Endodermal cell (in vitro differentiated cells): ENCODE measurements around the gene LDAH. TPM values are rescaled to one million over a fixed set of nuclear protein-coding genes. Genes with fewer than 3 reads are reported as not detected.
A peak's percentile ranks its signal among the peaks of the same experiment; 100 is the strongest.

ENCODE experiments used
- DNase-seq: peaks from one replicate; pipeline ENCODE4 v3.0.0-alpha.2; 2017
- H3K27ac ChIP-seq: 2 replicates; pipeline ENCODE4 v1.5.1; 2013; ENCODE audit warnings: mild to moderate bottlenecking, low read depth, low read length, moderate library complexity
- H3K27me3 ChIP-seq: 2 replicates; pipeline ENCODE4 v1.6.1; 2013; ENCODE audit warnings: mild to moderate bottlenecking, low read length, moderate library complexity; ENCODE audit not compliant: insufficient read depth, control insufficient read depth, poor library complexity, severe bottlenecking
- H3K36me3 ChIP-seq: 2 replicates; pipeline ENCODE4 v1.7.0; 2013; ENCODE audit warnings: mild to moderate bottlenecking, low read length, moderate library complexity; ENCODE audit not compliant: control insufficient read depth, insufficient read depth
- H3K4me1 ChIP-seq: one replicate; pipeline ENCODE4 v1.7.0; 2013; ENCODE audit warnings: low read length; ENCODE audit not compliant: control insufficient read depth, insufficient read depth
- H3K4me3 ChIP-seq: 2 replicates; pipeline ENCODE4 v1.5.1; 2013; ENCODE audit warnings: mild to moderate bottlenecking, low read length, moderate library complexity
- H3K9ac ChIP-seq: 2 replicates; pipeline ENCODE4 v1.6.1; 2013; ENCODE audit warnings: mild to moderate bottlenecking, low read length, moderate library complexity; ENCODE audit not compliant: poor library complexity, severe bottlenecking; ENCODE audit errors: extremely low read depth
- H3K9me3 ChIP-seq: 2 replicates; pipeline ENCODE4 v1.6.1; 2013; ENCODE audit warnings: mild to moderate bottlenecking, low read length, moderate library complexity; ENCODE audit not compliant: control insufficient read depth
- H3K27ac Mint-ChIP-seq: 2 replicates; pipeline ENCODE4 v1.8.0; 2020; ENCODE audit warnings: mixed read lengths
- H3K27me3 Mint-ChIP-seq: 2 replicates; pipeline ENCODE4 v1.8.0; 2021; ENCODE audit warnings: mild to moderate bottlenecking, mixed read lengths; ENCODE audit not compliant: insufficient read depth
- H3K36me3 Mint-ChIP-seq: 2 replicates; pipeline ENCODE4 v1.8.0; 2020; ENCODE audit warnings: low read depth, mixed read lengths
- H3K4me1 Mint-ChIP-seq: 2 replicates; pipeline ENCODE4 v1.8.0; 2020; ENCODE audit warnings: mixed read lengths
- H3K4me3 Mint-ChIP-seq: 2 replicates; pipeline ENCODE4 v1.8.0; 2020; ENCODE audit warnings: mild to moderate bottlenecking, moderate library complexity, mixed read lengths
- H3K9me3 Mint-ChIP-seq: 2 replicates; pipeline ENCODE4 v1.8.0; 2020; ENCODE audit warnings: mild to moderate bottlenecking, mixed read lengths
- WGBS, 2 experiments: methylation state at CpG; one replicate each; pipeline versions ENCODE4 v1.1.5 to v1.1.7; 2013; ENCODE audit warnings: missing lambda C conversion rate in 2 of 2, mixed read lengths in 1 of 2; ENCODE audit not compliant: insufficient coverage in 1 of 2, insufficient read length in 1 of 2; 5-methylcytosine and 5-hydroxymethylcytosine counted together
- total RNA-seq, 2 donors: library from RNA; stranded (reverse); fragmentation: NEBNext Ultra II Directional in 1 of 2; extraction: Animal tissue kit (Norgen Biotek cat#: 25700) in 1 of 2; gene quantifications; 2 replicates in 1 of 2; 3 replicates in 1 of 2; pipeline ENCODE4 v1.2.1, GENCODE V29; 2021
- TF ChIP-seq, protein P1 (sequence below): fragments of 200-600 bp; sonication (generic); conservative IDR thresholded peaks from 2 replicates; pipeline ENCODE4 v1.5.0; 2021; ENCODE audit warnings: antibody characterized with exemption, mild to moderate bottlenecking

LDAH gene
- total RNA-seq, 2 donors from 2014 or later: 28.7 to 42.2 TPM

DNA sequence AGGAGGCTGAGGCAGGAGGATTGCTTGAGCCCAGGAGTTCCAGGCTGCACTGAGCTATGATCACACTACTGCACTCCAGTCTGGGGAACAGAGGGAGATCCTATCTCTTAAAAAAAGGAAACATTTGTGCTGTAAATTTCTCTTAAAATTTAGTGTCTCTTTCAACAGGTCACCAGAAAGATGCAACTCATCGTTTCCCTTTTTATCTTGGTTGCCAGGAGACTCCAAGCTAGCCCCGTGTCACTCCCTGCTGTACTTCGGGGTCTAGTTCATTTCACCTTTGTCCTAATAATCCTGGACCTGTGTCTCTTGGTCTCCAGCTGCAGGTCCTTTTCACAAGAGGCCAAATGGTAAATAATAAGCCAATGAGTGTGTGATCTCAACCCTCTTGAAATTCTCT lies 179.1 kb downstream of the LDAH start:
- no peak for DNase-seq
- H3K4me3 ChIP-seq: no peak overlapping the region
- H3K27me3 ChIP-seq: no peaks in the 10 kb centered on the region
- no peak overlapping the region for H3K4me3 Mint-ChIP-seq
- peaks cover 22% of the 10 kb centered on the region for H3K36me3 Mint-ChIP-seq
- no peaks in the 10 kb centered on the region for H3K9me3 Mint-ChIP-seq
- no peaks in the 10 kb centered on the region for H3K9me3 ChIP-seq
- H3K4me1 Mint-ChIP-seq: peaks cover 10% of the 10 kb centered on the region
- no peaks in the 10 kb centered on the region for H3K4me1 ChIP-seq
- no peak overlapping the region for H3K27ac ChIP-seq
- no peak overlapping the region for H3K27ac Mint-ChIP-seq
- no peaks in the 10 kb centered on the region for H3K27me3 Mint-ChIP-seq
- H3K36me3 ChIP-seq: peaks cover 15% of the 10 kb centered on the region
- H3K9ac ChIP-seq: no peak overlapping the region
- 77 to 100% methylated on average over 1 to 3 of the region's 3 CpGs for WGBS, 2 experiments
- TF ChIP-seq, protein P1, sequence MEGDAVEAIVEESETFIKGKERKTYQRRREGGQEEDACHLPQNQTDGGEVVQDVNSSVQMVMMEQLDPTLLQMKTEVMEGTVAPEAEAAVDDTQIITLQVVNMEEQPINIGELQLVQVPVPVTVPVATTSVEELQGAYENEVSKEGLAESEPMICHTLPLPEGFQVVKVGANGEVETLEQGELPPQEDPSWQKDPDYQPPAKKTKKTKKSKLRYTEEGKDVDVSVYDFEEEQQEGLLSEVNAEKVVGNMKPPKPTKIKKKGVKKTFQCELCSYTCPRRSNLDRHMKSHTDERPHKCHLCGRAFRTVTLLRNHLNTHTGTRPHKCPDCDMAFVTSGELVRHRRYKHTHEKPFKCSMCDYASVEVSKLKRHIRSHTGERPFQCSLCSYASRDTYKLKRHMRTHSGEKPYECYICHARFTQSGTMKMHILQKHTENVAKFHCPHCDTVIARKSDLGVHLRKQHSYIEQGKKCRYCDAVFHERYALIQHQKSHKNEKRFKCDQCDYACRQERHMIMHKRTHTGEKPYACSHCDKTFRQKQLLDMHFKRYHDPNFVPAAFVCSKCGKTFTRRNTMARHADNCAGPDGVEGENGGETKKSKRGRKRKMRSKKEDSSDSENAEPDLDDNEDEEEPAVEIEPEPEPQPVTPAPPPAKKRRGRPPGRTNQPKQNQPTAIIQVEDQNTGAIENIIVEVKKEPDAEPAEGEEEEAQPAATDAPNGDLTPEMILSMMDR: no peak

GRCh38 chr2:20643060-20643459 lies 179.8 kb downstream of the LDAH start:
- H3K4me3 Mint-ChIP-seq: no peak overlapping the region
- Histone ChIP-seq H3K4me1 (no peaks in the 10 kb centered on the region), H3K27ac (no peak overlapping the region), H3K9ac (no peak overlapping the region), H3K9me3 (no peaks in the 10 kb centered on the region), H3K4me3 (no peak overlapping the region), H3K36me3 (peaks cover 15% of the 10 kb centered on the region), H3K27me3 (no peaks in the 10 kb centered on the region)
- TF ChIP-seq, protein P1: no peak
- H3K27me3 Mint-ChIP-seq: no peaks in the 10 kb centered on the region
- peaks cover 22% of the 10 kb centered on the region for H3K36me3 Mint-ChIP-seq
- WGBS, 2 experiments: 95 to 100% methylated on average over 4 to 7 of the region's 7 CpGs
- H3K27ac Mint-ChIP-seq: peak overlapping the region; percentile 14
- DNase-seq: no peak
- H3K9me3 Mint-ChIP-seq: no peaks in the 10 kb centered on the region
- peaks cover 2% of the 10 kb centered on the region for H3K4me1 Mint-ChIP-seq

DNA sequence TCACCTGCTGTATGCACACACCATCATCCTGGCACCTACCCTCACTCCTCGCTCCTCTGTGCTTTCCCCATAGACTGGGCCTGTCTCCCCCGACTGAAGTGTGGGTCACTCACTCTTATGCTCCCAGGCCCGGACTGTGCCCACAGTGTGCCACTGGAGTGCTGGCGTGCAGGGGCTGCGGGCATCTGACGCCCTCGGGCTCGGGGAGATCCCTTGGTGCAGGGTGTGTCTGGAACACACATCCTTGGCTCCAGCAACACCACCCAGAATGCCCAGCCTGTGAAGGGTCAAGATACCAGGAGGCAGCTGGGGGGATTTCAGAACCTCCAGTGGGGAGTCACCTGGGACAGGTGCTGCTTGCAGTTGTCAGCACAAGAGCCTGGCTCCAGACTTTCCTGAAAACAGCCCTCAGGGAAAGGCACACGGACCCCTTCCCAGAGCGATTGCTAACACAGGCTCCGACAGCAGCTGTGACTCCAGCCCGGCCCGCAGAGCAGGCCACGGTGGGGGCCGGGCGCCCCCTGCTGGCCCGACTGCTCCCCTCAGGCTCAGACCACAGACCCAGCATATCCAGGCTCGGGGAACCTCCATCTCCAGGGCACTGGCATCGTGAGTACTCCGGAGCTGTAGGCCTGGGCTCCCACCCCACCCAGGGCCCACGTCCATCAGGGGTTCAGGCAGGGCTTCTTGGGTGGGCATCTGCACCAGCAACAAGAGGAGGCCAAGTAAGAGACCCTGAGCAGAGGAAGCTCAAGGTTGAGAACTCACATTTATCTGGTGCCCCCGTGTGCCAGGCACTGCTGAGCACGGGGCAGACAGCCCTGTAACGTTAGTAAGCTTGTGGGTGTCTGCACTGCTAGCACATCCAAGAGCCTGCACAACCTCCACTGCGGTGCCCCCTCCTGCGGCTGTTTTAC lies 180.6 kb downstream of the LDAH start:
- no peaks in the 10 kb centered on the region for H3K27me3 ChIP-seq
- H3K4me1 Mint-ChIP-seq: peaks cover 2% of the 10 kb centered on the region
- H3K27ac ChIP-seq: no peak overlapping the region
- H3K4me3 Mint-ChIP-seq: no peak overlapping the region
- no peaks in the 10 kb centered on the region for H3K9me3 ChIP-seq
- no peak overlapping the region for H3K4me3 ChIP-seq
- 51% methylated on average over 15 to 26 of the region's 26 CpGs for WGBS, 2 experiments
- H3K36me3 Mint-ChIP-seq: peaks cover 25% of the 10 kb centered on the region
- H3K4me1 ChIP-seq: no peaks in the 10 kb centered on the region
- peak; percentile 95 for DNase-seq
- no peaks in the 10 kb centered on the region for H3K27me3 Mint-ChIP-seq
- no peaks in the 10 kb centered on the region for H3K9me3 Mint-ChIP-seq
- H3K27ac Mint-ChIP-seq: no peak overlapping the region
- H3K9ac ChIP-seq: no peak overlapping the region
- TF ChIP-seq, protein P1: peak; percentile 95
- peaks cover 15% of the 10 kb centered on the region for H3K36me3 ChIP-seq
